ENCODE data around the gene JAKMIP2. TPM values are rescaled to one million over a fixed set of nuclear protein-coding genes. Genes with fewer than 3 reads are reported as not detected.

The JAKMIP2 gene
- total RNA-seq, 1 experiment from 2014 or later: 6.4 TPM

DNA sequence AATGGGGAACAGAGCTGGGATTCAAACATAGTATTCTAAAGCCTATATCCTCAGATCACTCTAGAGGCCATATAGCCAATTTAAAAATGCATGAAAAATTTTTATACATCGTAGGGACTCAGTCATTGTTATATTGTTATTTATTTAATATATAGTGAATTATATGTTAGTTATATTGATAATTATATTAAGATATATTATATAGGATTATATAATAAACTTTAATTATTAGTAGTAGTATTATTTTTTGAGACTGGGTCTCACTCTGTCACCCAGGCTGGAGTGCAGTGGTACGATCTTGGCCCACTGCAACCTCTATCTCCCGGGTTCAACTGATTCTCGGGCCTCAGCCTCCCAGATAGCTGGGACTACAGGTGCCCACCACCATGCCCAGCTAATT lies 206.9 kb downstream of the JAKMIP2 start:
- H3K79me1 ChIP-seq (ENCODE audit: insufficient read depth, low read depth, low read length, poor library complexity, severe bottlenecking): peaks cover 2% of the 10 kb centered on the region
- no peak overlapping the region for H2BK12ac ChIP-seq (ENCODE audit: insufficient read length, low read depth, low read length)
- no peaks in the 10 kb centered on the region for H4K20me1 ChIP-seq (ENCODE audit: control insufficient read depth, insufficient read depth, insufficient read length)
- H3K9me3 ChIP-seq (ENCODE audit: control insufficient read depth, low read depth, low read length): no peaks in the 10 kb centered on the region
- no peak overlapping the region for H3K4ac ChIP-seq (ENCODE audit: low read depth, low read length)
- no peak overlapping the region for H3K9ac ChIP-seq (ENCODE audit: extremely low read depth, insufficient read length, low read length)
- H3K4me1 ChIP-seq (ENCODE audit: insufficient read depth, low read length): peaks cover 10% of the 10 kb centered on the region; the same call in 1 of the 2 replicates
- Mint-ChIP-seq H3K4me1 (peaks cover 70 to 74% of the 10 kb centered on the region in 2 experiments), H3K4me3 (no peak overlapping the region), H3K27ac (no peak overlapping the region), H3K27me3 (ENCODE audit: low read depth) (no peaks in the 10 kb centered on the region), H3K9me3 (peaks cover 16 to 21% of the 10 kb centered on the region in 2 experiments), H3K36me3 (ENCODE audit: insufficient read depth in 1 of 3, low read depth in 3 of 3) (peaks cover 21 to 39% (median 33%) of the 10 kb centered on the region in 3 experiments)
- H3T11ph ChIP-seq (ENCODE audit: low read length): no peak overlapping the region
- H3K56ac ChIP-seq (ENCODE audit: insufficient read length, low read depth, low read length): no peak overlapping the region
- H2AFZ ChIP-seq (ENCODE audit: low read length): no peak overlapping the region
- no peak overlapping the region for H3K14ac ChIP-seq (ENCODE audit: insufficient read depth, low read length)
- no peak overlapping the region for H3K18ac ChIP-seq (ENCODE audit: insufficient read length, low read depth, low read length)
- no CpG with 5 or more reads among the region's 4 CpGs for WGBS (ENCODE audit: extremely low coverage, insufficient read length, low lambda C conversion rate)
- H2BK5ac ChIP-seq (ENCODE audit: insufficient read length, low read length): no peak overlapping the region
- H3K4me2 ChIP-seq (ENCODE audit: insufficient read depth, insufficient read length, low read length): no peak overlapping the region
- H2BK120ac ChIP-seq (ENCODE audit: low read depth, low read length, poor library complexity, severe bottlenecking): no peak overlapping the region
- no peak overlapping the region for H4K91ac ChIP-seq (ENCODE audit: insufficient read length, low read depth, low read length)
- TF ChIP-seq CTCF (conservative IDR thresholded peaks at IDR 0.05): no peak
- H3K79me2 ChIP-seq (ENCODE audit: insufficient read depth, low read length): peaks cover 12% of the 10 kb centered on the region; the same call in 1 of the 2 replicates
- H3K23me2 ChIP-seq (ENCODE audit: insufficient read length, low read depth, low read length, poor library complexity, severe bottlenecking): no peaks in the 10 kb centered on the region
- no peaks in the 10 kb centered on the region for H3K27me3 ChIP-seq (ENCODE audit: insufficient read depth, low read length)
- no peak overlapping the region for H2BK15ac ChIP-seq (ENCODE audit: low read depth, low read length)
- H4K8ac ChIP-seq (replicated peaks; ENCODE audit: insufficient read length, low read depth, low read length): no peak overlapping the region
- H2BK20ac ChIP-seq (ENCODE audit: low read depth, low read length, poor library complexity, severe bottlenecking): no peak overlapping the region
- H4K5ac ChIP-seq (ENCODE audit: insufficient read length, low read depth, low read length): no peak overlapping the region
- no peak overlapping the region for H3K23ac ChIP-seq (ENCODE audit: insufficient read length, low read depth, low read length)
- no peak overlapping the region for H2AK5ac ChIP-seq (ENCODE audit: insufficient read length, low read length)
- no peak for DNase-seq
- no peak overlapping the region for H3K27ac ChIP-seq (ENCODE audit: insufficient read length, low read depth, low read length)
